GM19025 (cell line): ENCODE data around the gene BUB1.
A peak's percentile ranks its signal among the peaks of the same experiment; 100 is the strongest.
"Not testable (repeated sequence)": the region's sequence is repeated elsewhere in the genome, so short reads cannot be mapped to it uniquely, and the experiment has no call there.

ENCODE experiments used
- ATAC-seq: cut with Tn5 transposase; IDR thresholded peaks from one replicate; pipeline ENCODE4 v1.9.1; 2021; ENCODE audit warnings: mild to moderate bottlenecking, low read depth, moderate library complexity; ENCODE audit not compliant: unreplicated experiment

BUB1 gene

GRCh38 chr2:110677530-110678456 lies at the start of gene BUB1:
TSS of gene BUB1 (minus strand) at chr2:110678063. CDS start at chr2:110677995, 68 bp downstream.
- peak; percentile 69 for ATAC-seq

DNA sequence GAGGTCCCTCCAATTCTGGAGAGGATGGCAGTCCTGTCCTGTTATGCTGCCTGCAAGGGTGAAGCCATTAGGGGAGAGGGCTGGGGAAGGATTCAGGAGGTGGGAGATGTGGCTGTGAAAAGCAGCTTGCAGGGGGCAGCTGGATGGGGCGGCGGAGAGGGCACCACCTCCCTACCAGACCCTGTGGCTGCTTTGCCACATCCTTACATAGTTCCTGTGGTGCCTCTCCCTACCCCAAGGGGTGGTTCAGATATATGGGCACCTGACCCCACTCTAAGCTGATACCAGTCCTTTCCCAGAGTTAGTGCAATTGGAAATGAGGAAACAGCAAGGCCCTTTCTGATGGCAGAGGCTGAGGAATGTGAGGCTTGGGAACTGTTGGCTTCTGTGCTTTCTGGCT lies 48.4 kb upstream of the BUB1 start:
- no peak for ATAC-seq

DNA sequence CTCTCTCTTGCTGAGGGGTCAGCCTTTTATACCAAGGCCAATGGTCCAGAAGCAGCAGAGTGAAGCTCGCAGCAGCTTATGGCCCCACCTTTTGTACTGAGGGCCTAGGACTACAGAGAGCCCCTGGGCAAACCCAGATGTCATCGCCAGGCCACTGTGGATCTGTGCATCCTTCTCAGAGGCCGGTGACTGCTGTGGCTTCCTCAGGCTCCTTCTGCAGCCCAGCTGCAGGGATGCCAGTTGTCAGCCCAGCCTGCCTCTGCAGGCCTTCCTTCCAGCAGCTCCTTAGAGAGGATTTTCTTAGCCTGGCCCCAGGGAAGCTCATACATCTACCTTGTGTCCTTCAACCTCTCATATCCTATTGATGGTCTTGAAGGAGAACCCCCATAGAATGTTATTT lies 48.0 kb upstream of the BUB1 start:
- no peak for ATAC-seq

GRCh38 chr2:110725370-110725769 lies 47.5 kb upstream of the BUB1 start:
- ATAC-seq = no peak

DNA sequence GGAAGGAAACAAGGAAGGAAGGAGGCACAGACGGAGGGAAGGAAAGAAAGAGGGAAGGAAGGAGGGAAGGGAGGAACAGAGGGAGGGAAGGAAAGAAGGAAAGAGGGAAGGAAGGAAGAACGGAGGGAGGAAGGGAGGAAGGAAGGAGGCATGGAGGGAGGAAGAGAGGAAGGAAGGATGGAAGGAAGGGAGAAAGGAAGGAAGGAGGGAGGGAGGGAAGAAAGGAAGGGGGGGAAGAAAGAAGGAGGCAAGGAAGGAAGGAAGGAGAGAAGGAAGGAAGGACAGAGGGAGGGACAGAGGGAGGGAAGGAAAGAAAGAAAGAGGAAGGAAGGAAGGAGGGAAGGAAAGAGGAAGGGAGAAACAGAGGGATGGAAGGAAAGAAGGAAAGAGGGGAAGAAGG lies 47.0 kb upstream of the BUB1 start:
- no peak for ATAC-seq

DNA sequence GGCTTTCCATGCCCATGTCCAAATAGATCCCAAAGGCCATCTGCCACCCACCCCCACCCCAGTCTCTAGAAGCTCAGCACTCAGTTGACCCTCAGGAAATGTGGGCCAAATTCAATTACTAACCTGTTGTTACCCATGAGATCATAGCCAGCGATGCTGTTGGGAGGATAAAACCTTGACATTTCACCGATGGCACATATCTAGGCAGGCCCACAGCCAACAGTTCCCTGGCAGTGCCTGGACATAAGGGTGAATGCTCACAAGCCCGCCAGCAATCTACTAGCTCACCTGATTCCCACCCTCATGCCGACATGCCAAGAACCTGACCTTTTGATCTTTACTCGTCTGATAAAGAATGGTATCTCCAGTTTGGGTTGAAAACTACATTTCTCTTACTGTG lies 42.7 kb upstream of the BUB1 start:
- ATAC-seq = no peak

GRCh38 chr2:110718990-110719389 lies 41.1 kb upstream of the BUB1 start:
- no peak for ATAC-seq

DNA sequence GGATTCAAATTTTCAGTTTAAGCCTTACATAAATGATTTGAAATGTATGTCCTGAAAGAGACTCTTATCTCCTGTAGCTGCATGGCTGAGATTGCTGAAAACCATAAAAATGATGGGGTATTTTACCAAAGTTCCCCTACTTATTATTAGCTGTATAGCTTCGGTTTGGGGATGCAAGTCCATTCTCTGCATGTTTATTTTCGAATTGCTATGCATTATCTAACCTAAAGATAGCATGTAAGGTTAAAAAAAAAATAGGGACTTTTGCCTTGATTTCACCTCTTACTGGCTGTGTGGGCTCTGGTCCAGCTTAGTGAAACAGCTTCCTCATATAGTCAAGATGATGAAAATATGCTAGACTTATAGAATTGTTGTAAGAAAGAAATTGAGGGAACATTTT lies 40.5 kb upstream of the BUB1 start:
- no peak for ATAC-seq

- no peak for ATAC-seq
These were observed 39.9 kb upstream of the BUB1 start for GRCh38 chr2:110717734-110718133.

DNA sequence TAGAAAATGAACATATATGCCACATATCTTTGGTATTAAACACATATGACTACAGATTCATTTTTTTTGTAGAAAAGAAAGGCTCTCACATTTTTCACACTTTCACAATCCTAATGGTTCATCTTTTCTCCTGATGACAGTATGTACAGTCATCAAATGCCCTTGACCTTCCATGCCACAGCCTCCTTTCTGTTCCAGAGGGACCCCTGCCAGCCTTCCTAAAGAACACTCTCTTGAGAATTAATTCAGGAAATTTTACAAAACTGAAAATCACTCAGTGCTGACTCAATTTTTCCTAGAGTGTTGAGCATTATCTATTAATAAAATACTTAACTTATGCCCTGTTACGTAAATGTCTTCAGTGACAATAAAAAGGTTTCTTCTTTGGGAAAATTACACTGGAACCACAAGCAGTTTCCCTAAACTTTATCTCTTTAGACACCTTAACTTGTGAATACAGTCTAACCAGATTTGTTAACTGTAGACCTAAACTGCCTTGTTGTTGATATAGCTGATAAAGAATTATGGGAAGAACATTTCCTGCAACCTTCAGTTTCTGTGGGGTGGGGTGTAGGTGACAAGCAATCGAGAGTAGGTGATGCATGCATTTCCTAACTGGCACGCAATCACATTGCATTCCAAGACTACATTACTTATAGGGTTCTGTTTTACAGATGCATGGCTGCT lies 39.2 kb upstream of the BUB1 start:
- ATAC-seq = no peak

GRCh38 chr2:110714452-110715224 lies 36.8 kb upstream of the BUB1 start:
- ATAC-seq = no peak

- no peak for ATAC-seq
These were observed 35.9 kb upstream of the BUB1 start for GRCh38 chr2:110713513-110714362.

DNA sequence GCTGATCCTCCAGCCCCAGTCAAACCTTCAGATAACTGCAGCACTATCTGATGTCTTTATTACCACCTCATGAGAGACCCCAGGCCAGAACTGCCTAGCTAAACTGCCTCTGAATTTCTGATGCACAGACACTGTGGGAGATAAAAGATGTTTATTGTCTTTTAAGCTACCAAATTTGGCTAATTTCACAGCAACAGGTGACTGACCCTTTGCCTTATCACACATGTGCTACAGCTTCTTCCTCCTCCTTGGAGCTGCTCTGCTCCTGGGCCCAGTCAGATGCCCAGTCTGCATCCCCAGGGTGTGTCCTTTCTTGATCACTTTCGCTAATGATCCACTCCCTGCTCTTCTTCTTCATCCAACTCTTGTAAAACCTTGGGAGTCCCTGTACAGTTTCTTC lies 34.9 kb upstream of the BUB1 start:
- no peak for ATAC-seq

GRCh38 chr2:110708455-110708854 lies 30.6 kb upstream of the BUB1 start:
- ATAC-seq = no peak

- ATAC-seq = no peak
These were observed 29.6 kb upstream of the BUB1 start for GRCh38 chr2:110707386-110707965.

- ATAC-seq = no peak
These were observed 24.9 kb upstream of the BUB1 start for GRCh38 chr2:110702514-110703380.

DNA sequence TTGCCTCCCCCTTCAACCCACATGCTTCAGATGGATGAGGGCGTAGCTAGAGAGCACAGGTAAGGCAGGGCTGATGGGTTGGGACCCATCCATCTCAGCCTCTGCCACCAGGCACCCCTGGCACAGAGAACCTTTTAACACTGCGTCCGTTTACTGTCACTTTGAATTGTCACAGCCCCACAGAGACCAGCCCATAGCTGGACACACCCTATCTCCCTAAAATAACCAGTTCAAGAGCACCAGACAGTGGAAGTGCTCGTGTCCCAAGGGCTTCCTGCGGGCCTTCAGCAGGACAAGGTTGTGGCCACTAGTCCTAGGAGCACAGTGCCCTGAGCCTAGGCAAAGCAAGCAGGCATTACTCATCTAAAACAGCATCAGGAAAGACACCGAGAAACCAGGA lies 20.4 kb upstream of the BUB1 start:
- not testable (repeated sequence) for ATAC-seq

GRCh38 chr2:110695146-110695898 lies 17.5 kb upstream of the BUB1 start:
- not testable (repeated sequence) for ATAC-seq
